HEK293T (cell line): Measurements from ENCODE around the gene GSTM2.

ENCODE experiments used
- CTCF ChIA-PET: fragments of 350-600 bp; formaldehyde crosslinking; extraction: SDS; loops from one replicate; lab custom pipeline; 2021; ENCODE audit warnings: antibody characterized with exemption, inconsistent platforms; lab: Yijun Ruan, JAX
- POLR2A ChIA-PET: fragments of 350-600 bp; formaldehyde crosslinking; extraction: SDS; loops from one replicate; lab custom pipeline; 2020; ENCODE audit warnings: antibody characterized with exemption, inconsistent platforms; lab: Yijun Ruan, JAX
- DNase-seq: peaks from one replicate; pipeline ENCODE4 v3.0.0; 2012; ENCODE audit warnings: mixed read lengths; ENCODE audit errors: extremely low spot score
- ARNT ChIP-seq: fragments of 450-650 bp; IDR thresholded peaks from 2 replicates; pipeline ENCODE4 v1.6.1; 2017; ENCODE audit warnings: mild to moderate bottlenecking
- BHLHE40 ChIP-seq: fragments of 450-650 bp; IDR thresholded peaks from 2 replicates; pipeline ENCODE4 v1.6.1; 2016; ENCODE audit warnings: mild to moderate bottlenecking, moderate library complexity, borderline replicate concordance
- CTBP1 ChIP-seq: fragments of 450-650 bp; IDR thresholded peaks from 2 replicates; pipeline ENCODE4 v1.6.1; 2016; ENCODE audit warnings: borderline replicate concordance
- ELF4 ChIP-seq: fragments of 450-650 bp; IDR thresholded peaks from 2 replicates; pipeline ENCODE4 v1.6.1; 2017; ENCODE audit warnings: antibody characterized with exemption
- FOXA1 ChIP-seq: fragments of 450-650 bp; IDR thresholded peaks from 2 replicates; pipeline ENCODE4 v1.6.1; 2016; ENCODE audit warnings: mild to moderate bottlenecking
- FOXK2 ChIP-seq: fragments of 450-650 bp; IDR thresholded peaks from 2 replicates; pipeline ENCODE4 v1.6.1; 2016; ENCODE audit warnings: mild to moderate bottlenecking
- FOXM1 ChIP-seq: fragments of 450-650 bp; IDR thresholded peaks from 2 replicates; pipeline ENCODE4 v1.6.1; 2017; ENCODE audit warnings: mild to moderate bottlenecking, borderline replicate concordance
- HDGF ChIP-seq: fragments of 450-650 bp; IDR thresholded peaks from 2 replicates; pipeline ENCODE4 v1.6.1; 2017; ENCODE audit warnings: antibody characterized with exemption, borderline replicate concordance
- L3MBTL2 ChIP-seq: fragments of 450-650 bp; conservative IDR thresholded peaks from 2 replicates; pipeline ENCODE4 v1.6.1; 2016; ENCODE audit warnings: mild to moderate bottlenecking
- LEF1 ChIP-seq: fragments of 450-650 bp; IDR thresholded peaks from 2 replicates; pipeline ENCODE4 v1.6.1; 2017; ENCODE audit warnings: mild to moderate bottlenecking, borderline replicate concordance
- NFRKB ChIP-seq: fragments of 450-650 bp; IDR thresholded peaks from 2 replicates; pipeline ENCODE4 v1.6.1; 2016; ENCODE audit warnings: mild to moderate bottlenecking, moderate library complexity
- SP1 ChIP-seq: fragments of 450-650 bp; IDR thresholded peaks from 2 replicates; pipeline ENCODE4 v1.6.1; 2017
- SUZ12 ChIP-seq: fragments of 450-650 bp; IDR thresholded peaks from 2 replicates; pipeline ENCODE4 v1.6.1; 2016; ENCODE audit warnings: mild to moderate bottlenecking
- TARDBP ChIP-seq: fragments of 450-650 bp; IDR thresholded peaks from 2 replicates; pipeline ENCODE4 v1.6.1; 2016
- ZNF384 ChIP-seq: fragments of 450-650 bp; IDR thresholded peaks from 2 replicates; pipeline ENCODE4 v1.6.1; 2016
- TF ChIP-seq, protein P1 (sequence below): fragments of 450-650 bp; IDR thresholded peaks from 2 replicates; pipeline ENCODE4 v1.6.1; 2016

The GSTM2 gene

DNA sequence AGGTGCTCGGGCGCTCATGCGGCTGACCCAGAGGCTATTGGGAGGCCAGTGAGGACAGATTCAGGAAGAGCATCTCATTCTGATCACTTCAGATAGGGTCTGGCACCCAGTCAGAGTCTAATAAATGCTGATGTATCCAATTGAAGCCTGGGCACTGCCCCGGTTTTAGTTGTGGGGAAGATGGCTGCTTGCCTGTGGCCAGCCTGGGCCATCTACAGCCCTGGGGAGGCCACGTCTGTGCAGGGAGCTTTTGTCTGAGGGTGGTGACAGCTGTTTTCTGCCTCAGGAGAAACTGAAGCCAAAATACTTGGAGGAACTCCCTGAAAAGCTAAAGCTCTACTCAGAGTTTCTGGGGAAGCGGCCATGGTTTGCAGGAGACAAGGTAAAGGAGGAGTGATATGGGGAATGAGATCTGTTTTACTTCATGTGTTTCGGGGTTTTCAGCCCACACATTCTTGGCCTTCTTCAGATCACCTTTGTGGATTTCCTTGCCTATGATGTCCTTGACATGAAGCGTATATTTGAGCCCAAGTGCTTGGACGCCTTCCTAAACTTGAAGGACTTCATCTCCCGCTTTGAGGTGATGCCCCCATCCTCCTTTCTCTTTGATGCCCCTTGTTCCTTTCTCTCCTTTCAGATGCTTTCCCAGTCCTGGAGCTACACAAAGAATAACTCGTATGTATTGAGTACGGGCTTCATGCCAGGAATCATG is 47.0 kb downstream of the GSTM2 start:
- peak; percentile 3 for DNase-seq
- TF ChIP-seq TARDBP (no peak), CTBP1 (no peak), NFRKB (no peak), L3MBTL2 (no peak), HDGF (no peak), LEF1 (no peak), SUZ12 (no peak), ARNT (no peak), SP1 (no peak)
- TF ChIP-seq, protein P1, sequence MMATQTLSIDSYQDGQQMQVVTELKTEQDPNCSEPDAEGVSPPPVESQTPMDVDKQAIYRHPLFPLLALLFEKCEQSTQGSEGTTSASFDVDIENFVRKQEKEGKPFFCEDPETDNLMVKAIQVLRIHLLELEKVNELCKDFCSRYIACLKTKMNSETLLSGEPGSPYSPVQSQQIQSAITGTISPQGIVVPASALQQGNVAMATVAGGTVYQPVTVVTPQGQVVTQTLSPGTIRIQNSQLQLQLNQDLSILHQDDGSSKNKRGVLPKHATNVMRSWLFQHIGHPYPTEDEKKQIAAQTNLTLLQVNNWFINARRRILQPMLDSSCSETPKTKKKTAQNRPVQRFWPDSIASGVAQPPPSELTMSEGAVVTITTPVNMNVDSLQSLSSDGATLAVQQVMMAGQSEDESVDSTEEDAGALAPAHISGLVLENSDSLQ = no peak
- POLR2A ChIA-PET = no interaction called here
- CTCF ChIA-PET = no interaction called here

DNA sequence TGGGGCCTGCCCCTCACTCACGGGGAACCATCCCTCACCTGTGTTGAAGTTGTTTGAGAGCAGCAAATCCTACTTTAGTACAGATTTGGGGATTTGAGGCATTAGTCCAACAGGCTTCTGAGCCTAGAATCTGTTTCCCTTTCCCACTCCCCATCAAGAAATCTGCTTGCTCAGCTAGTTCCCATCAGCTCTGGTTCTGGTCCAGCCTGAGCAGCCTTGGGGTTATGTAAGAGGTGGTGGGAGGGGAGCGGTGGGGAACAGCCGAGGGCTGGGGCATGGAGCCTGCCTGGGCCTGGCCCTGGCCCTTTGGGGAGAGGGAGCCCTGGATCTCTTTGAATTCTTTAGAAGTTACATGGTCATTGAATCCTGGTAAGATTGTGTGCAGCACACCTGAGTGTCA is 48.3 kb downstream of the GSTM2 start:
- DNase-seq = no peak
- ChIA-PET POLR2A (no interaction called here), CTCF (no interaction called here)
- TF ChIP-seq BHLHE40 (no peak), ELF4 (no peak), NFRKB (no peak), FOXK2 (no peak), FOXA1 (no peak), LEF1 (no peak), TARDBP (no peak), SUZ12 (no peak), SP1 (no peak), L3MBTL2 (no peak), HDGF (no peak), CTBP1 (no peak), ARNT (no peak), FOXM1 (no peak), ZNF384 (no peak)
- TF ChIP-seq, protein P1 = no peak

DNA sequence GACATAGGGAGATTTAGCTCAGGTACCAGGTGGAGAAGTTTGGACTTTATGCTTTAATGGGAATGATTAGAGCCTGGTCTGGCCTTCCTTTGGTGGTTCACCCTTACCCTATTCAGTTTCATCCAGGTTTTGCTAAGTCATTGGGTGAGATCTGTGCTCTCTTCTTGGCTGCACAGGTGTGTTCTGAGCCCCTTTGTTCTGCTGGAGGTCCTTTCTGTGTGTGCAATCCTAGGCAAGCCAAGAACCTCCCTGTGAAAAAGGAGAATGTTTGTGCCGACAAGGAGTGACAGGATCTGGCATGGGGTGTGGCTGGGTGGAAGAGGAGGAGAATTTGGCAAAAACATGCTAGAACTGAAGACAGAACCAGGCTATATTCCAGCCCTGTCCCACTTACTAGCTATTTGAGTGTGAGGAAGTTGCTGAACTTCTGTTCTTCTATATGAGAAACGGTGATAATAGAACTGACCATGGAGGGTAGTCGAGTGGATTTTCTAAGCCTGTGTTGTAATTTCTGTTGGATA is 48.8 kb downstream of the GSTM2 start:
- TF ChIP-seq SUZ12 (no peak), FOXM1 (no peak), ELF4 (no peak), CTBP1 (no peak), LEF1 (no peak), TARDBP (no peak), NFRKB (no peak), FOXA1 (no peak), BHLHE40 (no peak), L3MBTL2 (no peak), SP1 (no peak), ZNF384 (no peak)
- TF ChIP-seq, protein P1 = no peak
- POLR2A ChIA-PET = no interaction called here
- CTCF ChIA-PET = no interaction called here
- DNase-seq = no peak

DNA sequence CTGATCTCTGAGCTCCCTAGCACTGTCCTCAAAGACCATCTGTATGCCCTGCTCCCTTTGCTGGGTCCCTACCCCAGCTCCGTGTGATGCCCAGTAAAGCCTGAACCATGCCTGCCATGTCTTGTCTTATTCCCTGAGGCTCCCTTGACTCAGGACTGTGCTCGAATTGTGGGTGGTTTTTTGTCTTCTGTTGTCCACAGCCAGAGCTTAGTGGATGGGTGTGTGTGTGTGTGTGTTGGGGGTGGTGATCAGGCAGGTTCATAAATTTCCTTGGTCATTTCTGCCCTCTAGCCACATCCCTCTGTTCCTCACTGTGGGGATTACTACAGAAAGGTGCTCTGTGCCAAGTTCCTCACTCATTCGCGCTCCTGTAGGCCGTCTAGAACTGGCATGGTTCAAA is 49.9 kb downstream of the GSTM2 start:
- DNase-seq = no peak
- CTCF ChIA-PET = interaction anchor here (0.6 to 1.0 kb wide), 6 partner anchors 47 to 163 kb away, joined by 3 to 8 read pairs (median 3); no protein-coding TSS in a partner anchor
- POLR2A ChIA-PET = interaction anchor here (1.1 kb wide), 1 partner anchor 16 kb away, joined by 3 read pairs; no protein-coding TSS in a partner anchor
- TF ChIP-seq ARNT (no peak), NFRKB (no peak), TARDBP (no peak), FOXA1 (no peak), L3MBTL2 (no peak), SP1 (no peak), LEF1 (no peak), CTBP1 (no peak), BHLHE40 (no peak), FOXK2 (no peak), HDGF (no peak)

DNA sequence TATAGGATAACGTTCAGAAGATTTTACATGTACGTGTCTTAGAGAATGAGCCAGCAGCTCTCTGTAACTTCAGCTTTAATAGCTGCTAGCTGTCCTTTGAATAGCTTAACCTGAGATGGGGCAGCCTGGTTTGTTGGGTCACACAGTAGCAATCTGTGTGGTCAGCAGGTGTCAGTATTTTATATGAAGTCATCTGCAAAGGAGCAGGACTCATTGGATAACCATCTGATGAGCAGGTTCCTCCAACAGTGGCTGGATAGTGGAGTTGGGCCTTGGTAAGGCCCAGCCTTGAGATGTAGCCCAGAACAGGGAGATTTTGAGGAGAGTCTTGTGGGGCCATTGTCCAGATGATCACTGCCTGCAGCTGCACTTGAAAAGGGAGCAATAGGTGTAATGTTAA is 50.6 kb downstream of the GSTM2 start:
- TF ChIP-seq LEF1 (no peak), NFRKB (no peak), HDGF (no peak), FOXM1 (no peak), ELF4 (no peak), FOXA1 (no peak), FOXK2 (no peak)
- CTCF ChIA-PET = interaction anchor here (0.7 to 1.0 kb wide), 3 partner anchors 48 to 56 kb away, joined by 3 to 4 read pairs (median 3); no protein-coding TSS in a partner anchor
- POLR2A ChIA-PET = no interaction called here
- DNase-seq = no peak

DNA sequence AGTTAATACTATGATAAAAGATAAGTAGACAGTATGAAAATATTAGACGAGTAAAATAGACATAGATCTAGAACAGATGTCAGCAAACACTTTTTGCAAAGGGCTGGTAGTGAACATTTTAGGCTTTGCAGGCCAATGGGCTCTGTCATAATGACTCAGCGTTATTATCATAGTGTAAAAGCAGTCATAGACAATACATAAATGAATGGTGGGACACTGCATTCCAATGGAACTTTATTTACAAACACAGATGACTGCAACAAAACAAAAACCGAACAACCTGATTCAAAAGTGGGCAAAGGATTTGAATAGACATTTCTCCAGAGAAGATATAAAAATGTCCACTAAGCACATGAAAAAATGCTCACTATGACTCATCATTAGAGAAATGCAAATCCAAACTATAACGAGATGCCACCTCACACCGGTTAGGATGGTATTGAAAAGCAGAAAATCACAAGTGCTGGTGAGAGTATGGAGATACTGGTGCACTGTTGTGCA is 51.5 kb downstream of the GSTM2 start:
- DNase-seq = no peak
- POLR2A ChIA-PET = no interaction called here
- CTCF ChIA-PET = no interaction called here
- TF ChIP-seq FOXK2 (no peak), L3MBTL2 (no peak), ELF4 (no peak), LEF1 (no peak), SUZ12 (no peak), FOXM1 (no peak), CTBP1 (no peak), BHLHE40 (no peak), HDGF (no peak), ZNF384 (no peak), SP1 (no peak)
- TF ChIP-seq, protein P1 = no peak
